ENCODE data around the gene CLK4. TPM values are rescaled to one million over a fixed set of nuclear protein-coding genes. Genes with fewer than 3 reads are reported as not detected.

CLK4 gene
- total and polyA plus RNA-seq, 2 donors from 2014 or later: 15.4 to 37.8 TPM

- TF ChIP-seq CTCF (IDR thresholded peaks at IDR 0.05; ENCODE audit: borderline replicate concordance, extremely low read depth, insufficient read depth): no peak
- no peak overlapping the region for H3K4me3 ChIP-seq (ENCODE audit: low read length in 3 of 3)
- FAIRE-seq (no peak), DNase-seq (no peak)
- no peaks in the 10 kb centered on the region for H3K4me1 ChIP-seq (ENCODE audit: control insufficient read depth in 2 of 3, insufficient read depth in 2 of 3, low read depth in 1 of 3, low read length in 3 of 3)
- no peak overlapping the region for H3K27ac ChIP-seq (ENCODE audit: low read depth in 2 of 2, low read length in 2 of 2)
- no peaks in the 10 kb centered on the region for H3K27me3 ChIP-seq (ENCODE audit: control insufficient read depth, insufficient read depth, low read length)
- H3K36me3 ChIP-seq (ENCODE audit: control insufficient read depth in 2 of 3, insufficient read depth in 3 of 3, low read length in 3 of 3): no peaks in the 10 kb centered on the region
- intact Hi-C loops (cut with DNase I): no loop called here
- H3K9me3 ChIP-seq (ENCODE audit: control insufficient read depth in 2 of 3, insufficient read depth in 1 of 3, low read length in 3 of 3): no peaks in the 10 kb centered on the region
- no peak overlapping the region for H3K9ac ChIP-seq (ENCODE audit: low read length in 3 of 3)
Observed at GRCh38 chr5:178630951-178631350, 4.1 kb upstream of the CLK4 start.

DNA sequence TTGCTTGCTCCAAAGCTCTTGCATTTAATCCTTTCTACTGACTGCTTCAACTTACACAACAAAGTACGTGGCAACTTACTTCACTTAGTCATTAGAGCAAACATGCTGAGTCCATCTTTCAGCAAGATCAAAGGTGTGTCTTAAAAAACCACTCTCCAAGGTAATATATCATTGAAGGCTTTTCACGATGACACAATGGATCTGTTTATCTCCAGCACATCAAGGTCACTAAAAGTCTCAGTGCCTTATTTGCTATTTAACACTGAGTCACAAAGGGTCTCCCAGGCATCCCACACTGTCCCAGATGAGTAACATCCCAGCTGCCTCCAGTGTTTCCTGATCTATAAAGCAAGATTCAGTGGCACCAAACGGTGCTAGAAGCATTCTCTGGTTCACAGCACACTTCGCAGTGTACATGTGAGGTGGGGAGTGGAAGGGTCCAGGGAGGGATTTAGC is 3.7 kb upstream of the CLK4 start:
- H3K9me3 ChIP-seq (ENCODE audit: control insufficient read depth in 2 of 3, insufficient read depth in 1 of 3, low read length in 3 of 3): no peaks in the 10 kb centered on the region
- FAIRE-seq: no peak
- no peak overlapping the region for H3K27ac ChIP-seq (ENCODE audit: low read depth in 2 of 2, low read length in 2 of 2)
- DNase-seq: peak in 2 of 5 donors; percentile 15 to 37
- TF ChIP-seq CTCF (IDR thresholded peaks at IDR 0.05; ENCODE audit: borderline replicate concordance, extremely low read depth, insufficient read depth): no peak
- H3K4me1 ChIP-seq (ENCODE audit: control insufficient read depth in 2 of 3, insufficient read depth in 2 of 3, low read depth in 1 of 3, low read length in 3 of 3): no peaks in the 10 kb centered on the region
- no peaks in the 10 kb centered on the region for H3K36me3 ChIP-seq (ENCODE audit: control insufficient read depth in 2 of 3, insufficient read depth in 3 of 3, low read length in 3 of 3)
- H3K27me3 ChIP-seq (ENCODE audit: control insufficient read depth, insufficient read depth, low read length): no peaks in the 10 kb centered on the region
- intact Hi-C loops (cut with DNase I): no loop called here
- H3K4me3 ChIP-seq (ENCODE audit: low read length in 3 of 3): no peak overlapping the region
- no peak overlapping the region for H3K9ac ChIP-seq (ENCODE audit: low read length in 3 of 3)

DNA sequence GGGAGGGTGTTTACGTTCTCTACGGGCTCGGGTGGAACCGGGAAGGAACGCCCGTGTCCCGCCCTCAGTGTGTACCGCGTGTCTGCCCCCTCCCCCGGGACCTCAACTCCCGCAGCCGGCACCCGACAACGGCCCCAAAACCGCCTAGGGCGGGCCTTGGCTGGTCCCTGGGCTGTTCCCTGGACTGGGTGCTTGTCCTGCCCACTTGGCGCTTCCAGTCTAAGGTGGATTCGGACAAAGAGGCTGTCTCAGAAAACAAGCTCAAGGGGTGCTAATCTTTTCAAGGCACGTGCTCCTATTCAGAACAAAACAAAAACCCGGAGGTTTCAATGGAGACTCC is 379 bp upstream of the CLK4 start:
- H3K36me3 ChIP-seq (ENCODE audit: control insufficient read depth in 2 of 3, insufficient read depth in 3 of 3, low read length in 3 of 3): peaks cover 0 to 6% (median 4%) of the 10 kb centered on the region in 3 donors
- TF ChIP-seq CTCF (IDR thresholded peaks at IDR 0.05; ENCODE audit: borderline replicate concordance, extremely low read depth, insufficient read depth): no peak
- H3K4me3 ChIP-seq (ENCODE audit: low read length in 3 of 3): peak overlapping the region; percentile 44 to 68 (median 49)
- peak overlapping the region in 2 of 3 donors; percentile 16 to 53 for H3K9ac ChIP-seq (ENCODE audit: low read length in 3 of 3)
- FAIRE-seq (no peak), DNase-seq (no peak)
- no peaks in the 10 kb centered on the region for H3K9me3 ChIP-seq (ENCODE audit: control insufficient read depth in 2 of 3, insufficient read depth in 1 of 3, low read length in 3 of 3)
- no peaks in the 10 kb centered on the region for H3K27me3 ChIP-seq (ENCODE audit: control insufficient read depth, insufficient read depth, low read length)
- no peak overlapping the region for H3K27ac ChIP-seq (ENCODE audit: low read depth in 2 of 2, low read length in 2 of 2)
- intact Hi-C loops (cut with DNase I): no loop called here
- H3K4me1 ChIP-seq (ENCODE audit: control insufficient read depth in 2 of 3, insufficient read depth in 2 of 3, low read depth in 1 of 3, low read length in 3 of 3): peaks cover 4 to 15% (median 13%) of the 10 kb centered on the region in 3 donors

All from kidney (tissue), 14 donors.